ENCODE data around the gene PHLDA2. TPM values are rescaled to one million over a fixed set of nuclear protein-coding genes. Genes with fewer than 3 reads are reported as not detected.
"Not testable (repeated sequence)": the region's sequence is repeated elsewhere in the genome, so short reads cannot be mapped to it uniquely, and the experiment has no call there.

The PHLDA2 gene
- total RNA-seq, 2 experiments from 2014 or later, result 7.6 to 8.3 TPM

GRCh38 chr11:2909133-2909902 lies 19.9 kb downstream of the PHLDA2 start:
- no peaks in the 10 kb centered on the region for H3K9me3 Mint-ChIP-seq
- ChIA-PET CTCF (no interaction called here), POLR2A (no interaction called here)
- intact Hi-C loops (cut with micrococcal nuclease), result no loop called here
- H3K27ac Mint-ChIP-seq, result no peak overlapping the region
- DNase-seq, result no peak
- peaks cover 11% of the 10 kb centered on the region for H3K4me1 Mint-ChIP-seq (ENCODE audit: low read depth)
- peaks cover 14% of the 10 kb centered on the region for H3K36me3 Mint-ChIP-seq
- H3K4me3 Mint-ChIP-seq, result no peak overlapping the region
- H3K27me3 Mint-ChIP-seq, result no peaks in the 10 kb centered on the region

GRCh38 chr11:2908130-2908529 lies 21.1 kb downstream of the PHLDA2 start:
- intact Hi-C loops (cut with micrococcal nuclease), result no loop called here
- H3K36me3 Mint-ChIP-seq, result peaks cover 15% of the 10 kb centered on the region
- POLR2A ChIA-PET, result no interaction called here
- H3K9me3 Mint-ChIP-seq, result no peaks in the 10 kb centered on the region
- H3K27me3 Mint-ChIP-seq, result no peaks in the 10 kb centered on the region
- no peak overlapping the region for H3K27ac Mint-ChIP-seq
- no peak overlapping the region for H3K4me3 Mint-ChIP-seq
- DNase-seq, result no peak
- CTCF ChIA-PET, result no interaction called here
- peaks cover 10% of the 10 kb centered on the region for H3K4me1 Mint-ChIP-seq (ENCODE audit: low read depth)

GRCh38 chr11:2905299-2905698 lies 23.9 kb downstream of the PHLDA2 start:
- H3K27me3 Mint-ChIP-seq; H3K9me3 Mint-ChIP-seq; POLR2A ChIA-PET; H3K27ac Mint-ChIP-seq; H3K4me3 Mint-ChIP-seq; CTCF ChIA-PET; DNase-seq; intact Hi-C loops (cut with micrococcal nuclease); H3K4me1 Mint-ChIP-seq (ENCODE audit: low read depth): not testable (repeated sequence)
- H3K36me3 Mint-ChIP-seq, result peaks cover 15% of the 10 kb centered on the region

GRCh38 chr11:2904153-2905052 lies 24.8 kb downstream of the PHLDA2 start:
- H3K27ac Mint-ChIP-seq, result no peak overlapping the region
- intact Hi-C loops (cut with micrococcal nuclease), result no loop called here
- no peak for DNase-seq
- peak overlapping the region; percentile 24 for H3K4me3 Mint-ChIP-seq
- no peaks in the 10 kb centered on the region for H3K27me3 Mint-ChIP-seq
- H3K36me3 Mint-ChIP-seq, result peaks cover 15% of the 10 kb centered on the region
- H3K4me1 Mint-ChIP-seq (ENCODE audit: low read depth), result peaks cover 14% of the 10 kb centered on the region
- H3K9me3 Mint-ChIP-seq, result no peaks in the 10 kb centered on the region
- ChIA-PET CTCF (interaction anchor here (1.0 to 4.8 kb wide), 4 partner anchors 12 to 373 kb away, joined by 4 to 43 read pairs (median 7); no protein-coding TSS in a partner anchor), POLR2A (interaction anchor here (1.0 kb wide), 1 partner anchor 11 kb away, joined by 3 read pairs; no protein-coding TSS in a partner anchor)

- peak overlapping the region; percentile 24 for H3K4me3 Mint-ChIP-seq
- H3K27me3 Mint-ChIP-seq, result no peaks in the 10 kb centered on the region
- no peak overlapping the region for H3K27ac Mint-ChIP-seq
Measured at GRCh38 chr11:2903672-2904011, 25.6 kb downstream of the PHLDA2 start.

GRCh38 chr11:2902784-2903671 lies 26.2 kb downstream of the PHLDA2 start:
- intact Hi-C loops (cut with micrococcal nuclease), result loop anchor here (1.0 kb wide), 1 partner anchor 27 kb away; no protein-coding TSS in a partner anchor
- POLR2A ChIA-PET, result interaction anchor here (0.9 to 1.0 kb wide), 2 partner anchors 10 to 15 kb away, joined by 3 read pairs; no protein-coding TSS in a partner anchor
- H3K27me3 Mint-ChIP-seq, result no peaks in the 10 kb centered on the region

More at GRCh38 chr11:2903672-2904011, 25.6 kb downstream of the PHLDA2 start:
- POLR2A ChIA-PET, result interaction anchor here (1.0 kb wide), 1 partner anchor 11 kb away, joined by 3 read pairs; no protein-coding TSS in a partner anchor
- no peak for DNase-seq
- intact Hi-C loops (cut with micrococcal nuclease), result no loop called here
- peaks cover 22% of the 10 kb centered on the region for H3K4me1 Mint-ChIP-seq (ENCODE audit: low read depth)
- CTCF ChIA-PET, result interaction anchor here (1.3 to 4.8 kb wide), 4 partner anchors 12 to 370 kb away, joined by 5 to 43 read pairs (median 8); partner anchors contain the start of gene PHLDA2
- no peaks in the 10 kb centered on the region for H3K9me3 Mint-ChIP-seq
- peaks cover 15% of the 10 kb centered on the region for H3K36me3 Mint-ChIP-seq

GRCh38 chr11:2901854-2902783 lies 27.1 kb downstream of the PHLDA2 start:
- Mint-ChIP-seq H3K27me3 (no peaks in the 10 kb centered on the region), H3K36me3 (peaks cover 15% of the 10 kb centered on the region), H3K4me1 (ENCODE audit: low read depth) (peaks cover 32% of the 10 kb centered on the region), H3K9me3 (no peaks in the 10 kb centered on the region), H3K4me3 (peak overlapping the region; percentile 71), H3K27ac (peak overlapping the region; percentile 62)
- peak; percentile 98 for DNase-seq
- POLR2A ChIA-PET, result interaction anchor here (0.9 to 1.1 kb wide), 2 partner anchors 15 to 17 kb away, joined by 3 read pairs; no protein-coding TSS in a partner anchor
- intact Hi-C loops (cut with micrococcal nuclease), result loop anchor here (1.0 kb wide), 1 partner anchor 28 kb away; no protein-coding TSS in a partner anchor
- CTCF ChIA-PET, result interaction anchor here (1.3 to 4.8 kb wide), 5 partner anchors 10 to 370 kb away, joined by 8 to 43 read pairs (median 10); partner anchors contain the start of gene PHLDA2

More at GRCh38 chr11:2902784-2903671, 26.2 kb downstream of the PHLDA2 start:
- no peaks in the 10 kb centered on the region for H3K9me3 Mint-ChIP-seq
- DNase-seq, result no peak
- peaks cover 15% of the 10 kb centered on the region for H3K36me3 Mint-ChIP-seq
- H3K27ac Mint-ChIP-seq, result peak overlapping the region; percentile 62
- peaks cover 28% of the 10 kb centered on the region for H3K4me1 Mint-ChIP-seq (ENCODE audit: low read depth)
- H3K4me3 Mint-ChIP-seq, result peak overlapping the region; percentile 71
- CTCF ChIA-PET, result interaction anchor here (1.3 to 4.8 kb wide), 4 partner anchors 11 to 371 kb away, joined by 8 to 43 read pairs (median 14); partner anchors contain the start of gene PHLDA2

GRCh38 chr11:2901196-2901796 lies 27.9 kb downstream of the PHLDA2 start:
- H3K27me3 Mint-ChIP-seq, result no peaks in the 10 kb centered on the region
- H3K4me1 Mint-ChIP-seq (ENCODE audit: low read depth), result peaks cover 32% of the 10 kb centered on the region
- intact Hi-C loops (cut with micrococcal nuclease), result no loop called here
- peak overlapping the region; percentile 62 for H3K27ac Mint-ChIP-seq
- peaks cover 15% of the 10 kb centered on the region for H3K36me3 Mint-ChIP-seq
- ChIA-PET CTCF (interaction anchor here (2.5 to 4.8 kb wide), 2 partner anchors 9 to 13 kb away, joined by 10 to 43 read pairs; no protein-coding TSS in a partner anchor), POLR2A (interaction anchor here (1.1 kb wide), 1 partner anchor 18 kb away, joined by 3 read pairs; no protein-coding TSS in a partner anchor)
- no peak for DNase-seq
- H3K9me3 Mint-ChIP-seq, result no peaks in the 10 kb centered on the region
- H3K4me3 Mint-ChIP-seq, result peak overlapping the region; percentile 71

GRCh38 chr11:2899080-2899783 lies 30.0 kb downstream of the PHLDA2 start:
- Mint-ChIP-seq H3K4me1 (ENCODE audit: low read depth) (peaks cover 32% of the 10 kb centered on the region), H3K4me3 (no peak overlapping the region), H3K36me3 (peaks cover 1% of the 10 kb centered on the region), H3K27me3 (no peaks in the 10 kb centered on the region), H3K27ac (peak overlapping the region; percentile 2), H3K9me3 (no peaks in the 10 kb centered on the region)
- POLR2A ChIA-PET, result interaction anchor here (1.1 kb wide), 1 partner anchor 30 kb away, joined by 9 read pairs; the partner anchor contains the start of gene PHLDA2
- DNase-seq, result no peak
- intact Hi-C loops (cut with micrococcal nuclease), result no loop called here
- CTCF ChIA-PET, result interaction anchor here (0.6 to 1.8 kb wide), 6 partner anchors 9 to 594 kb away, joined by 3 to 10 read pairs (median 4); no protein-coding TSS in a partner anchor

All from activated CD4-positive, alpha-beta memory T cell treated with anti-CD3 and anti-CD28 coated beads for 36 hours (primary cell).